GM23248 (cell line): Measurements from ENCODE around the gene DRAM1. TPM values are rescaled to one million over a fixed set of nuclear protein-coding genes. Genes with fewer than 3 reads are reported as not detected.

Experiments
- DNase-seq: peaks from one replicate; pipeline ENCODE4 v3.0.0-alpha.2; 2015
- H2AFZ ChIP-seq: fragments of 200-600 bp; sonication (generic); 2 replicates; pipeline ENCODE4 v1.6.1; 2016; ENCODE audit warnings: antibody characterized with exemption
- H3F3A ChIP-seq: fragments of 200-600 bp; sonication (generic); 2 replicates; pipeline ENCODE4 v1.6.1; 2016; ENCODE audit warnings: mild to moderate bottlenecking, antibody characterized with exemption, mixed run types; ENCODE audit not compliant: insufficient read depth
- H3K27ac ChIP-seq: fragments of 200-600 bp; sonication (generic); 2 replicates; pipeline ENCODE4 v1.5.1; 2016; ENCODE audit warnings: mild to moderate bottlenecking
- H3K27me3 ChIP-seq: fragments of 200-600 bp; sonication (generic); replicated peaks from 2 replicates; pipeline ENCODE4 v1.6.1; 2016; ENCODE audit warnings: mild to moderate bottlenecking; ENCODE audit not compliant: insufficient read depth
- H3K36me3 ChIP-seq: fragments of 200-600 bp; sonication (generic); 2 replicates; pipeline ENCODE4 v1.6.1; 2016; ENCODE audit warnings: low read depth, mild to moderate bottlenecking
- H3K4me1 ChIP-seq: fragments of 200-600 bp; sonication (generic); 2 replicates; pipeline ENCODE4 v1.6.1; 2016; ENCODE audit warnings: mild to moderate bottlenecking; ENCODE audit not compliant: insufficient read depth
- H3K4me2 ChIP-seq: fragments of 200-600 bp; sonication (generic); one replicate; pipeline ENCODE4 v1.6.1; 2016; ENCODE audit warnings: mild to moderate bottlenecking; ENCODE audit not compliant: unreplicated experiment
- H3K4me3 ChIP-seq: fragments of 200-600 bp; sonication (generic); 2 replicates; pipeline ENCODE4 v1.5.1; 2016; ENCODE audit warnings: mild to moderate bottlenecking
- H3K79me2 ChIP-seq: fragments of 200-600 bp; sonication (generic); 2 replicates; pipeline ENCODE4 v1.6.1; 2016; ENCODE audit warnings: mild to moderate bottlenecking; ENCODE audit not compliant: insufficient read depth
- H3K9ac ChIP-seq: fragments of 200-600 bp; sonication (generic); 2 replicates; pipeline ENCODE4 v1.6.1; 2016; ENCODE audit warnings: mild to moderate bottlenecking
- H3K9me2 ChIP-seq: fragments of 200-600 bp; sonication (generic); 2 replicates; pipeline ENCODE4 v1.6.1; 2016; ENCODE audit warnings: mixed run types, mild to moderate bottlenecking, moderate library complexity; ENCODE audit not compliant: insufficient read depth
- H3K9me3 ChIP-seq: fragments of 200-600 bp; sonication (generic); one replicate; pipeline ENCODE4 v1.6.1; 2017; ENCODE audit warnings: low read depth
- H4K20me1 ChIP-seq: fragments of 200-600 bp; sonication (generic); 2 replicates; pipeline ENCODE4 v1.6.0; 2016; ENCODE audit not compliant: insufficient read depth
- EZH2 ChIP-seq: fragments of 200-600 bp; sonication (generic); IDR thresholded peaks from 2 replicates; pipeline ENCODE4 v1.6.1; 2018; ENCODE audit warnings: antibody characterized with exemption, mild to moderate bottlenecking; ENCODE audit not compliant: insufficient read depth, poor library complexity, severe bottlenecking
- EZH2phosphoT487 ChIP-seq: fragments of 200-600 bp; sonication (generic); IDR thresholded peaks from 2 replicates; pipeline ENCODE4 v1.6.1; 2018; ENCODE audit warnings: antibody characterized with exemption, moderate library complexity, mild to moderate bottlenecking, low read depth; ENCODE audit not compliant: insufficient read depth
- WGBS, 2 experiments: methylation state at CpG; one replicate each; pipeline ENCODE4 v1.1.6; 2015 to 2017; ENCODE audit warnings: low lambda C conversion rate in 2 of 2, low coverage in 1 of 2; ENCODE audit errors: missing lambda C conversion rate in 2 of 2; 5-methylcytosine and 5-hydroxymethylcytosine counted together
- in situ Hi-C: fragments of 300-500 bp; cut with MboI; formaldehyde crosslinking; loops from 2 replicates; pipeline ENCODE4 v1.15.0; 2020
- polyA plus RNA-seq: library from polyadenylated mRNA; unstranded; fragments of >200 nt; fragmentation: Nextera tagmentation; extraction: Ambion mirVana; gene quantifications from 2 replicates; pipeline ENCODE4 v1.2.1, GENCODE V29; 2016
- total RNA-seq: library from RNA; depleted of rRNA; stranded (reverse); fragments of >200 nt; shearing (Covaris generic); gene quantifications from 2 replicates; pipeline ENCODE4 v1.2.3, GENCODE V29; 2014

DRAM1 gene
- total and polyA plus RNA-seq, 2 experiments from 2014 or later, result 86.8 to 99.2 TPM

GRCh38 chr12:101939856-101940265, 62.5 kb downstream of the DRAM1 start:
- 0 to 2% methylated on average over 3 of the region's 3 CpGs for WGBS, 2 experiments
- in situ Hi-C loops, result loop anchor here (25.0 kb wide), 3 partner anchors 547 to 1622 kb away; partner anchors contain the start of gene IGF1
- H3K4me2 ChIP-seq, result no peak overlapping the region

GRCh38 chr12:101940400-101940950, 63.1 kb downstream of the DRAM1 start:
- DNase-seq, result no peak
- Histone ChIP-seq H3K9me2 (no peaks in the 10 kb centered on the region), H3F3A (peaks cover 36% of the 10 kb centered on the region), H3K4me1 (peaks cover 55% of the 10 kb centered on the region), H3K9me3 (no peaks in the 10 kb centered on the region), H3K79me2 (no peaks in the 10 kb centered on the region), H3K4me3 (no peak overlapping the region), H2AFZ (peak overlapping the region; percentile 46; the same call in 1 of the 2 replicates), H3K36me3 (no peaks in the 10 kb centered on the region), H3K27ac (no peak overlapping the region; the same call in 1 of the 2 replicates), H3K9ac (no peak overlapping the region), H4K20me1 (no peaks in the 10 kb centered on the region), H3K27me3 (no peaks in the 10 kb centered on the region), H3K4me2 (no peak overlapping the region)
- in situ Hi-C loops, result loop anchor here (25.0 kb wide), 3 partner anchors 547 to 1622 kb away; partner anchors contain the start of gene IGF1
- TF ChIP-seq EZH2phosphoT487, result no peak
- TF ChIP-seq EZH2, result no peak
- 65 to 87% methylated on average over 3 to 5 of the region's 5 CpGs for WGBS, 2 experiments

More at GRCh38 chr12:101939856-101940265, 62.5 kb downstream of the DRAM1 start:
- TF ChIP-seq EZH2phosphoT487, result no peak
- H3K27me3 ChIP-seq, result no peaks in the 10 kb centered on the region
- no peaks in the 10 kb centered on the region for H3K9me3 ChIP-seq
- peak; percentile 91 for DNase-seq
- no peaks in the 10 kb centered on the region for H4K20me1 ChIP-seq
- H3K4me3 ChIP-seq, result no peak overlapping the region
- H3K79me2 ChIP-seq, result no peaks in the 10 kb centered on the region
- H3K9ac ChIP-seq, result peak overlapping the region; percentile 18; the same call in 1 of the 2 replicates
- H2AFZ ChIP-seq, result peak overlapping the region; percentile 46
- H3K36me3 ChIP-seq, result no peaks in the 10 kb centered on the region
- peaks cover 58% of the 10 kb centered on the region for H3K4me1 ChIP-seq
- no peaks in the 10 kb centered on the region for H3K9me2 ChIP-seq
- no peak overlapping the region; the same call in 1 of the 2 replicates for H3K27ac ChIP-seq
- peaks cover 42% of the 10 kb centered on the region for H3F3A ChIP-seq

GRCh38 chr12:101941306-101942249, 64.2 kb downstream of the DRAM1 start:
- no peak for TF ChIP-seq EZH2phosphoT487
- no peak for TF ChIP-seq EZH2
- Histone ChIP-seq H3K79me2 (no peaks in the 10 kb centered on the region), H3K4me2 (peak overlapping the region; percentile 34), H3K4me3 (no peak overlapping the region), H3K27ac (peak overlapping the region; percentile 75), H3K27me3 (no peaks in the 10 kb centered on the region), H3F3A (peaks cover 39% of the 10 kb centered on the region), H3K9ac (peak overlapping the region; percentile 44), H2AFZ (peak overlapping the region; percentile 72), H3K9me3 (no peaks in the 10 kb centered on the region), H3K4me1 (peaks cover 59% of the 10 kb centered on the region), H4K20me1 (no peaks in the 10 kb centered on the region), H3K36me3 (no peaks in the 10 kb centered on the region), H3K9me2 (no peaks in the 10 kb centered on the region)
- peak; percentile 54 for DNase-seq
- WGBS, 2 experiments, result 41 to 42% methylated on average over 4 of the region's 4 CpGs
- in situ Hi-C loops, result loop anchor here (25.0 kb wide), 3 partner anchors 546 to 1621 kb away; partner anchors contain the start of gene IGF1

GRCh38 chr12:101942250-101942605, 64.8 kb downstream of the DRAM1 start:
- H3K79me2 ChIP-seq, result no peaks in the 10 kb centered on the region
- no peaks in the 10 kb centered on the region for H4K20me1 ChIP-seq
- H3K4me1 ChIP-seq, result peaks cover 55% of the 10 kb centered on the region
- H3K9ac ChIP-seq, result peak overlapping the region; percentile 44; the same call in 1 of the 2 replicates
- no peaks in the 10 kb centered on the region for H3K36me3 ChIP-seq
- H2AFZ ChIP-seq, result peak overlapping the region; percentile 72
- H3K9me3 ChIP-seq, result no peaks in the 10 kb centered on the region
- no peaks in the 10 kb centered on the region for H3K9me2 ChIP-seq
- peak overlapping the region; percentile 75 for H3K27ac ChIP-seq
- H3K4me2 ChIP-seq, result peak overlapping the region; percentile 34
- in situ Hi-C loops, result loop anchor here (25.0 kb wide), 3 partner anchors 545 to 1620 kb away; partner anchors contain the start of gene IGF1
- no peak overlapping the region for H3K4me3 ChIP-seq
- H3K27me3 ChIP-seq, result no peaks in the 10 kb centered on the region
- H3F3A ChIP-seq, result peaks cover 34% of the 10 kb centered on the region
- 36 to 58% methylated on average over 1 of the region's 1 CpG for WGBS, 2 experiments
- TF ChIP-seq EZH2phosphoT487 (no peak), EZH2 (no peak)
- DNase-seq, result peak; percentile 67
